Ishikawa (cell line): ENCODE results near the gene DYRK3.

Experiments used
- CEBPB ChIP-seq: IDR thresholded peaks from 2 replicates; pipeline ENCODE4 v1.6.1; 2012
- MAX ChIP-seq: IDR thresholded peaks from 2 replicates; pipeline ENCODE4 v1.6.1; 2012
- TEAD4 ChIP-seq: IDR thresholded peaks from 2 replicates; pipeline ENCODE4 v1.6.1; 2012

DNA sequence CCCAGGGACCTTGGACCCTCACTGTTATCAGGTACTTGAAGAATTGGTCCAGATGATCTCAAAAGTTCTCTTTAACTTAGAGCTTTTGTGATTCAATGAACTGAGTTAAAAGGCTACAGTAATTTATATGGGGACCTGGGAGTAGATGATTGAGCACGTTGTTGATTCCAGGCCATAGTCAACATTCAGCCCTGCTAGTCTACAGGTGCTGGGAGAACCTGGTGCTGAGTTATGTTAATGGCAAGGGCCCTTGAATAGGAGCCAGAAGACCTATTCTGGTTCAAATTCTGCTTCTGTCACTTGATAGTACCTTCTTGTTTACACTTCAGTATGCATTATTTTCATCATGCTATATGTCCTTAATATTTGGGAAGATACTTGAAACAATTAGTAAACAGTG lies 11.2 kb downstream of the DYRK3 start:
- no peak for TF ChIP-seq MAX
- no peak for TF ChIP-seq TEAD4
- TF ChIP-seq CEBPB: no peak
